Activated naive CD4-positive, alpha-beta T cell treated with anti-CD3 and anti-CD28 coated beads for 36 hours (primary cell): ENCODE data around the gene COL3A1. TPM values are rescaled to one million over a fixed set of nuclear protein-coding genes. Genes with fewer than 3 reads are reported as not detected.

Experiments used
- CTCF ChIA-PET: fragments of 350-600 bp; sonication (Branson Sonifier 250); formaldehyde crosslinking; loops from one replicate; lab custom pipeline; 2021; ENCODE audit warnings: antibody characterized with exemption; lab: Charles Lee
- DNase-seq: peaks from one replicate; pipeline ENCODE4 v3.0.0-alpha.2; 2020
- H3K27ac Mint-ChIP-seq: one replicate; pipeline ENCODE4 v1.8.0; 2021; ENCODE audit warnings: mild to moderate bottlenecking, mixed read lengths
- H3K27me3 Mint-ChIP-seq: one replicate; pipeline ENCODE4 v1.8.0; 2021; ENCODE audit warnings: low read depth, mixed read lengths
- H3K36me3 Mint-ChIP-seq: one replicate; pipeline ENCODE4 v1.8.0; 2021; ENCODE audit warnings: low read depth, mixed read lengths
- H3K4me1 Mint-ChIP-seq: one replicate; pipeline ENCODE4 v1.8.0; 2021; ENCODE audit warnings: low read depth, mixed read lengths
- H3K4me3 Mint-ChIP-seq: one replicate; pipeline ENCODE4 v1.8.0; 2021; ENCODE audit warnings: mild to moderate bottlenecking, moderate library complexity, mixed read lengths
- H3K9me3 Mint-ChIP-seq: one replicate; pipeline ENCODE4 v1.8.0; 2021; ENCODE audit warnings: mixed read lengths
- intact Hi-C: fragments of 100-400 bp; cut with micrococcal nuclease; formaldehyde crosslinking; loops from one replicate; pipeline ENCODE4 v1.15.1; 2023
- total RNA-seq, 2 experiments: library from RNA; stranded (reverse); gene quantifications; one replicate each; pipeline ENCODE4 v1.2.3, GENCODE V29; 2021

Gene COL3A1
- total RNA-seq, 2 experiments from 2014 or later: not detected

- Mint-ChIP-seq H3K9me3 (no peaks in the 10 kb centered on the region), H3K4me3 (no peak overlapping the region), H3K27ac (no peak overlapping the region), H3K27me3 (peaks cover 23% of the 10 kb centered on the region), H3K36me3 (no peaks in the 10 kb centered on the region), H3K4me1 (no peaks in the 10 kb centered on the region)
- CTCF ChIA-PET: interaction anchor here (0.7 to 1.4 kb wide), 2 partner anchors 12 to 673 kb away, joined by 3 to 5 read pairs; no protein-coding TSS in a partner anchor
- DNase-seq: no peak
- intact Hi-C loops: no loop called here
These were observed 9.1 kb upstream of the COL3A1 start for GRCh38 chr2:188964976-188965546.

- no peaks in the 10 kb centered on the region for H3K36me3 Mint-ChIP-seq
- CTCF ChIA-PET: interaction anchor here (0.7 to 1.4 kb wide), 2 partner anchors 12 to 673 kb away, joined by 3 to 5 read pairs; no protein-coding TSS in a partner anchor
- H3K4me3 Mint-ChIP-seq: no peak overlapping the region
- H3K4me1 Mint-ChIP-seq: no peaks in the 10 kb centered on the region
- H3K27ac Mint-ChIP-seq: no peak overlapping the region
- H3K9me3 Mint-ChIP-seq: no peaks in the 10 kb centered on the region
- intact Hi-C loops: no loop called here
- DNase-seq: no peak
- H3K27me3 Mint-ChIP-seq: peaks cover 23% of the 10 kb centered on the region
These were observed 8.6 kb upstream of the COL3A1 start for GRCh38 chr2:188965563-188965962.

DNA sequence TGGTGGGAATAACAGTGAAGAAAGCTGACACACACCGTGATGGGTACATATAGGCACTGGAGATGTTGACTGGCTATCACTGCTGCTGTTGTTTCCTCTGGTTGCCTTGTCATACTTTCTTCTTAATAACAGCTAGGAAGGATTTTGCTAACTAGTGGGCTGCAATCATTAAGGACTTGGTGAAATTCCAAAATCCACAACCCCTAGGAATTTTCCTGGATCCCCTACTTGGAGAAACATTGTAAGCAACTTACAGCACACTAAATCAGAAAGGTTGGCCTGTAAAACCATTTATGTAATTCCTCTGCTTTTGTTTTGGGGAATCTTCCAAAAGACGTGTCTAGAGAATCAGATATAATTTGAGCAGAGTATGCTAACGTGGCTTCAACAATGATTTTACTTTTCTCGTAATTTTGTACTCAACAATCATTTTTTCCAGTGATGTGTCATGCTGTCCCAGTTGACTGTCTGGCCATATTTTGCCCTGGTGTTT, 8.0 kb upstream of the COL3A1 start:
- Mint-ChIP-seq H3K9me3 (no peaks in the 10 kb centered on the region), H3K27me3 (peaks cover 26% of the 10 kb centered on the region), H3K4me3 (no peak overlapping the region), H3K27ac (no peak overlapping the region), H3K36me3 (no peaks in the 10 kb centered on the region), H3K4me1 (no peaks in the 10 kb centered on the region)
- CTCF ChIA-PET: no interaction called here
- DNase-seq: no peak
- intact Hi-C loops: no loop called here

GRCh38 chr2:188966728-188967440, 7.3 kb upstream of the COL3A1 start:
- no peak for DNase-seq
- Mint-ChIP-seq H3K27ac (no peak overlapping the region), H3K4me3 (no peak overlapping the region), H3K9me3 (no peaks in the 10 kb centered on the region), H3K4me1 (no peaks in the 10 kb centered on the region), H3K36me3 (no peaks in the 10 kb centered on the region), H3K27me3 (peaks cover 24% of the 10 kb centered on the region)
- intact Hi-C loops: no loop called here
- CTCF ChIA-PET: no interaction called here

DNA sequence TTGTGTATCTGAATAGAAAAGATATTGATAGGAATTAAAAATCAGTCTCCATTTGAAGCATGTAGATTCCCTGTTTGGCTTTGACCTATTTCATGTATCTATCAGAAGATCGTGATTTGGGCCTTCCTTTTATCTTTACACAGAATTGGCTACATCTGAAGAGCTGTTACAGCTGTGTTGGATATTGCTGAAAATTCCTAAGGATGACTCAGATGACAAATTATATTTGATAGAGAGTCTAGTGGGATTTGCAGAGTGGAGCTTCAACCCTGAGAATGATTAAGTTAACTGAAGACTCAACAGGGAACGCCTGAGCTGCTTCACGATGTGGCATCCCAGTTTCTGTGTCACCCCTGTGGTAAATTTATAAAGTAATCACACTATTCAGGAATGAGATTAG, 4.9 kb upstream of the COL3A1 start:
- H3K27ac Mint-ChIP-seq: no peak overlapping the region
- CTCF ChIA-PET: interaction anchor here (1.0 kb wide), 1 partner anchor 443 kb away, joined by 5 read pairs; no protein-coding TSS in a partner anchor
- no peaks in the 10 kb centered on the region for H3K4me1 Mint-ChIP-seq
- intact Hi-C loops: no loop called here
- H3K36me3 Mint-ChIP-seq: no peaks in the 10 kb centered on the region
- peaks cover 32% of the 10 kb centered on the region for H3K27me3 Mint-ChIP-seq
- no peaks in the 10 kb centered on the region for H3K9me3 Mint-ChIP-seq
- no peak overlapping the region for H3K4me3 Mint-ChIP-seq
- no peak for DNase-seq

DNA sequence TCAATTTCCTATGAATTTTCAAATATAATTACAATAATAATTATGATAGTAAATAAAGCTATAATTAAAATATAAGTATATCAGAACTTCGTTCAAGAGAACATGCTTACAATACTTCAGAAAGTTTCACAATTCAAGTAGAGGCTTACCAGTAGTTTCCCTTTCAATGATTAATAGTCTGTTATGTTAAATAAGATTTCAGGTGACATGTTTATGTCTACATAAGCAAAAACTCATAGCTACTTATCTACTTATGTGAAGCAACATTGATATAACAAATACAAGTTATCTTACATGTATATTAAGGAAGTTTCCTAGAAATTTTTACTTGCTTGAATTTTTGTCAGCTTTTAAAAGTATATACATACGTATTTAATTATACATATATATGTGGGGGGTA, 4.5 kb upstream of the COL3A1 start:
- DNase-seq: no peak
- CTCF ChIA-PET: interaction anchor here (1.0 kb wide), 1 partner anchor 443 kb away, joined by 5 read pairs; no protein-coding TSS in a partner anchor
- H3K4me1 Mint-ChIP-seq: no peaks in the 10 kb centered on the region

GRCh38 chr2:188970211-188970610, 4.0 kb upstream of the COL3A1 start:
- intact Hi-C loops: loop anchor here (10.0 kb wide), 1 partner anchor 685 kb away; no protein-coding TSS in a partner anchor
- Mint-ChIP-seq H3K4me3 (no peak overlapping the region), H3K27me3 (peaks cover 39% of the 10 kb centered on the region), H3K4me1 (no peaks in the 10 kb centered on the region), H3K27ac (no peak overlapping the region), H3K36me3 (no peaks in the 10 kb centered on the region), H3K9me3 (no peaks in the 10 kb centered on the region)
- no peak for DNase-seq
- CTCF ChIA-PET: interaction anchor here (0.7 kb wide), 1 partner anchor 359 kb away, joined by 3 read pairs; no protein-coding TSS in a partner anchor

More for the DNA sequence above, 4.5 kb upstream of the COL3A1 start:
- Mint-ChIP-seq H3K27ac (no peak overlapping the region), H3K36me3 (no peaks in the 10 kb centered on the region), H3K4me3 (no peak overlapping the region), H3K27me3 (peaks cover 36% of the 10 kb centered on the region), H3K9me3 (no peaks in the 10 kb centered on the region)
- intact Hi-C loops: loop anchor here (10.0 kb wide), 1 partner anchor 685 kb away; no protein-coding TSS in a partner anchor

- no peaks in the 10 kb centered on the region for H3K9me3 Mint-ChIP-seq
- peaks cover 42% of the 10 kb centered on the region for H3K27me3 Mint-ChIP-seq
- no peak overlapping the region for H3K4me3 Mint-ChIP-seq
- no peaks in the 10 kb centered on the region for H3K4me1 Mint-ChIP-seq
- CTCF ChIA-PET: no interaction called here
- no peak overlapping the region for H3K27ac Mint-ChIP-seq
- intact Hi-C loops: loop anchor here (10.0 kb wide), 1 partner anchor 683 kb away; no protein-coding TSS in a partner anchor
- H3K36me3 Mint-ChIP-seq: no peaks in the 10 kb centered on the region
- DNase-seq: no peak
These were observed 2.7 kb upstream of the COL3A1 start for GRCh38 chr2:188971432-188971861.

GRCh38 chr2:188973641-188974040, 532 bp upstream of the COL3A1 start:
- CTCF ChIA-PET: no interaction called here
- DNase-seq: no peak
- Mint-ChIP-seq H3K27ac (no peak overlapping the region), H3K4me3 (no peak overlapping the region), H3K36me3 (no peaks in the 10 kb centered on the region), H3K27me3 (peaks cover 36% of the 10 kb centered on the region), H3K4me1 (peaks cover 7% of the 10 kb centered on the region), H3K9me3 (no peaks in the 10 kb centered on the region)
- intact Hi-C loops: loop anchor here (10.0 kb wide), 1 partner anchor 681 kb away; no protein-coding TSS in a partner anchor

DNA sequence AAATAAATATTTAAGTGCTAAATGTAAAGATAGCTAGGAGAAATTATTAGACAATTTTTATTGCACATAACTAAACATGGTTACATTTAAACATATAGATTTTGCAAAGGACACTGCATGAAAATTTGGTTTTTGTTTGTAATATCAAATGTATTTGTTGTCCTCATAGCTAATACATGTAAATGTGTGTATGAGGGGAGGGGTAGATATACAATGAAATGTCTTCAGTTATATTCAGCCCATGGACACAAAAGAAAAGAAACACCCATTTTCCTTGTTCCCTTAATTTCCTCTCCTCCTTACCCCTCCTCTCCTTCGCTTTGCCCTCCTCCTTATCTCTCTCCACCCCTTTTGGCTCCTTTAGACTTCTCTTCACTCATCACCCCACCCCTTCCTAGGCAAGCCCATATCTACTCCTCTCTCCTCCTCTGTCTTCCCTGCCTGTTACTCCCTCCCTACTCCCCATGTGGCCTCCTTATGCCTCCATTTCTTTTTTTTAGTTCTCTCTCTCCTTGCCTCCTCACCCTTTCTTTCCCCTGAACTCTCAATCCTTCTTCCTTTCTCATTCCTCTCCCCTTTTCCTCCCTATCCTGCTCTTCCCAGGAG, 1.4 kb downstream of the COL3A1 start:
- CTCF ChIA-PET: no interaction called here
- no peak for DNase-seq
- peaks cover 19% of the 10 kb centered on the region for H3K4me1 Mint-ChIP-seq
- H3K9me3 Mint-ChIP-seq: no peaks in the 10 kb centered on the region
- peaks cover 32% of the 10 kb centered on the region for H3K27me3 Mint-ChIP-seq
- H3K36me3 Mint-ChIP-seq: no peaks in the 10 kb centered on the region
- intact Hi-C loops: loop anchor here (5.0 to 10.0 kb wide), 3 partner anchors 327 to 679 kb away; no protein-coding TSS in a partner anchor
- no peak overlapping the region for H3K4me3 Mint-ChIP-seq
- H3K27ac Mint-ChIP-seq: no peak overlapping the region

DNA sequence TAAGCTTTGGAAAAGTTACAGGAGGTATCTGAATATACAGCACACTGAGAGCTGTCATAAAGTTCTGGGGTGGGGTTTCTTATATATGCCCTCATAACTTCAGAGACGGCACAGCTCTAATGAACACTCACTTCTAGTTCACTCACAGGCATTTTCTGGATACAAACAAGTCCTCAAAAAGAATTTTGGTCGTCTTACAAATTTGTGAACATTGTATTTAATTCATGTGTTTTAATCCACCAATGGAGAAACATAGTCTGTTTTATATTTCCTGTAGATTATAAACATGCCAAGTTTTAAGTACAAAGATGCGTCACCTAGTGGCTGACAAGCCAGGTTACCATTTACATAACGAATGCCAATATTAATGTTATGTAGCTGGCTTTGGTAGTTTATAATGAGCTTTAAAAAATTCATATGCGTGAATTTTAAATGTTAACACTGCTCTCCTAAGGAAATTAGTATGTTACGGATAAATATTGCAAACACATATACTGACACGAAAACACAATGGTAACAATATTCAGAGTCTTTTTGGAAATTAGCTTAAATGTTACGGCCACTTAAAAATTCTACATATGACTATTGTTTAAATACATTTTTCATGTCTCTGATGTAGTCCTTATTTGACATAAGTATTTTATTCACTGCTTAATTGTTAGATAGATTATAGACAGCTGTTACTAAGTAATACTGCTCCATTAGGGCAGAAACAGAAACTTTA, 2.5 kb downstream of the COL3A1 start:
- Mint-ChIP-seq H3K27me3 (peaks cover 23% of the 10 kb centered on the region), H3K4me3 (no peak overlapping the region), H3K27ac (no peak overlapping the region), H3K4me1 (peaks cover 19% of the 10 kb centered on the region), H3K36me3 (no peaks in the 10 kb centered on the region), H3K9me3 (no peaks in the 10 kb centered on the region)
- no peak for DNase-seq
- CTCF ChIA-PET: interaction anchor here (0.6 to 1.4 kb wide), 3 partner anchors 12 to 45 kb away, joined by 3 to 5 read pairs (median 3); no protein-coding TSS in a partner anchor
- intact Hi-C loops: loop anchor here (5.0 to 10.0 kb wide), 3 partner anchors 326 to 678 kb away; no protein-coding TSS in a partner anchor
